GM19043 (cell line): ENCODE results near the gene MYDGF.

ENCODE experiments used
- ATAC-seq: cut with Tn5 transposase; IDR thresholded peaks from one replicate; pipeline ENCODE4 v1.9.1; 2021; ENCODE audit warnings: low read depth; ENCODE audit not compliant: unreplicated experiment

MYDGF gene

GRCh38 chr19:4649392-4650047 is 20.6 kb downstream of the MYDGF start:
- ATAC-seq: no peak

- ATAC-seq: no peak
Observed at GRCh38 chr19:4647676-4648644, 22.2 kb downstream of the MYDGF start.

GRCh38 chr19:4645718-4646117 is 24.4 kb downstream of the MYDGF start:
- ATAC-seq: no peak

- ATAC-seq: no peak
Observed at GRCh38 chr19:4642625-4643024, 27.5 kb downstream of the MYDGF start.

GRCh38 chr19:4641132-4641531 is 29.0 kb downstream of the MYDGF start:
- no peak for ATAC-seq

- no peak for ATAC-seq
Observed at GRCh38 chr19:4640247-4641000, 29.7 kb downstream of the MYDGF start.

- ATAC-seq: no peak
Observed at GRCh38 chr19:4639531-4640246, 30.5 kb downstream of the MYDGF start.

- peak; percentile 74 for ATAC-seq
Observed at GRCh38 chr19:4638828-4639530, 31.2 kb downstream of the MYDGF start, which contains the start of gene TNFAIP8L1. Gene TNFAIP8L1, plus strand, starts transcription at chr19:4639516. Its CDS starts 12,354 bp downstream, at chr19:4651870.

GRCh38 chr19:4638317-4638716 is 31.8 kb downstream of the MYDGF start:
- no peak for ATAC-seq

- ATAC-seq: no peak
Observed at GRCh38 chr19:4636761-4637160, 33.4 kb downstream of the MYDGF start.

- ATAC-seq: no peak
Observed at GRCh38 chr19:4636151-4636717, 33.9 kb downstream of the MYDGF start.

- no peak for ATAC-seq
Observed at GRCh38 chr19:4635754-4636116, 34.4 kb downstream of the MYDGF start.

GRCh38 chr19:4633140-4633967 is 36.8 kb downstream of the MYDGF start:
- ATAC-seq: no peak

- no peak for ATAC-seq
Observed at GRCh38 chr19:4624733-4625362, 45.3 kb downstream of the MYDGF start.

GRCh38 chr19:4624301-4624700 is 45.8 kb downstream of the MYDGF start:
- no peak for ATAC-seq

GRCh38 chr19:4622695-4623421 is 47.3 kb downstream of the MYDGF start:
- ATAC-seq: no peak

- no peak for ATAC-seq
Observed at GRCh38 chr19:4620675-4621074, 49.5 kb downstream of the MYDGF start.
